Heart left ventricle (tissue), 16 donors: Measurements from ENCODE around the gene ARHGAP11A. TPM values are rescaled to one million over a fixed set of nuclear protein-coding genes. Genes with fewer than 3 reads are reported as not detected.

Experiments used
- ATAC-seq, 4 donors: fragments of 200-7000 bp; cut with Tn5 transposase; one replicate each; pipeline ENCODE4 v1.9.1; 2020 to 2022; ENCODE audit warnings: moderate library complexity in 4 of 4, mild to moderate bottlenecking in 3 of 4, moderate number of reproducible peaks in 1 of 4
- DNase-seq, 5 donors: peaks; one replicate each; pipeline ENCODE4 v3.0.0-alpha.2; 2020
- H3K27ac ChIP-seq, 12 donors: fragments of 200-600 bp; sonication (generic) in 4 of 12; one replicate each; pipeline versions ENCODE4 v1.5.0 to v1.8.0; 2016 to 2022; ENCODE audit warnings: mild to moderate bottlenecking in 2 of 12
- H3K27me3 ChIP-seq, 9 donors: fragments of 200-600 bp; sonication (generic) in 2 of 9; one replicate each; pipeline versions ENCODE4 v1.5.1 to v1.8.0; 2016 to 2022; ENCODE audit warnings: mild to moderate bottlenecking in 3 of 9
- H3K36me3 ChIP-seq, 9 donors: fragments of 200-600 bp; sonication (generic) in 2 of 9; one replicate each; pipeline versions ENCODE4 v1.5.0 to v1.8.0; 2018 to 2022; ENCODE audit warnings: mild to moderate bottlenecking in 2 of 9
- H3K4me1 ChIP-seq, 12 donors: fragments of 200-600 bp; sonication (generic) in 4 of 12; one replicate each; pipeline versions ENCODE4 v1.5.0 to v1.8.0; 2016 to 2022; ENCODE audit warnings: mild to moderate bottlenecking in 3 of 12
- H3K4me3 ChIP-seq, 12 donors: fragments of 200-600 bp; sonication (generic) in 4 of 12; one replicate each; pipeline versions ENCODE4 v1.5.0 to v1.8.0; 2017 to 2022; ENCODE audit warnings: mild to moderate bottlenecking in 9 of 12, moderate library complexity in 4 of 12
- H3K9me3 ChIP-seq, 12 donors: fragments of 200-600 bp; sonication (generic) in 4 of 12; one replicate each; pipeline versions ENCODE4 v1.5.0 to v1.8.0; 2016 to 2022; ENCODE audit warnings: mild to moderate bottlenecking in 1 of 12
- POLR2A ChIP-seq, 2 donors: fragments of 450-650 bp; IDR thresholded peaks; one replicate each; pipeline ENCODE4 v1.6.1; 2017; ENCODE audit warnings: antibody characterized with exemption in 2 of 2, mild to moderate bottlenecking in 2 of 2, moderate library complexity in 2 of 2
- WGBS, 4 donors: extraction: QIAGEN DNeasy Blood & Tissue Kit in 2 of 4; methylation state at CpG; one replicate each; pipeline versions ENCODE4 v1.1.5 to v1.1.7; 2013 to 2018; 5-methylcytosine and 5-hydroxymethylcytosine counted together
- intact Hi-C, 10 donors: fragments of 100-400 bp; cut with DNase I; formaldehyde crosslinking; loops; one replicate each; pipeline versions ENCODE4 v1.11.1 to v1.14.2; 2022
- polyA plus RNA-seq, 2 donors: library from polyadenylated mRNA; stranded (reverse); fragments of 200-250 nt; gene quantifications; one replicate each; pipeline ENCODE4 v1.2.3, GENCODE V29; 2013
- total RNA-seq, 9 donors: library from RNA; depleted of rRNA in 2 of 9; stranded (reverse); fragments of >200 nt in 2 of 9; fragmentation: NEBNext Ultra II Directional in 3 of 9; extraction: Animal tissue kit (Norgen Biotek cat#: 25700) in 3 of 9; gene quantifications; one replicate each; pipeline versions ENCODE4 v1.1.0 to v1.2.4, GENCODE V29; 2016 to 2023
- TF ChIP-seq, protein P1 (sequence below), 12 donors: fragments of 200-600 bp; sonication (generic) in 4 of 12; IDR thresholded peaks; one replicate each; pipeline versions ENCODE4 v1.5.0 to v1.8.0; 2018 to 2022; ENCODE audit warnings: antibody characterized with exemption in 12 of 12, mild to moderate bottlenecking in 5 of 12
- donor health status: ischemic (EF 13 %, LVEDD 7.1; RV severe dilation, severe dysfunction).
- donor health status: healthy with polysubstance abuse.
- donor health status: DM: no; HTN: yes; CAD: no.
- donor health status: DM: no; HTN: no; CAD: no.
- donor health status: ischemic (EF 25% LVEDD 6.9; RV normal size, moderate dysfunction).
- donor health status: ischemic (EF 25% LVEDD 5.7; RV mildly dilated, moderate dysfunction).
- donor health status: healthy.
- donor health status: DM: yes; HTN: yes; CAD: no.
- donor health status: ischemic (EF 35%, LVEDD 5.7; RV mildly dilated, moderate dysfunction).
- donor health status: nonischemic (EF 11% LVEDD 7.7; RV severe dilation, severe dysfunction).
- donor health status: DM: yes; HTN: yes; CAD: no.
- donor health status: PGD.
- donor health status: ischemic (EF 29% LVEDD 5.4; RV normal size, mild dysfunction).
- donor health status: nonischemic (EF 23%, LVEDD 6.1; RV moderate dilation, normal function).

The ARHGAP11A gene
- total and polyA plus RNA-seq, 11 donors, result 0.61 to 11.1 (median 1.5) TPM

DNA sequence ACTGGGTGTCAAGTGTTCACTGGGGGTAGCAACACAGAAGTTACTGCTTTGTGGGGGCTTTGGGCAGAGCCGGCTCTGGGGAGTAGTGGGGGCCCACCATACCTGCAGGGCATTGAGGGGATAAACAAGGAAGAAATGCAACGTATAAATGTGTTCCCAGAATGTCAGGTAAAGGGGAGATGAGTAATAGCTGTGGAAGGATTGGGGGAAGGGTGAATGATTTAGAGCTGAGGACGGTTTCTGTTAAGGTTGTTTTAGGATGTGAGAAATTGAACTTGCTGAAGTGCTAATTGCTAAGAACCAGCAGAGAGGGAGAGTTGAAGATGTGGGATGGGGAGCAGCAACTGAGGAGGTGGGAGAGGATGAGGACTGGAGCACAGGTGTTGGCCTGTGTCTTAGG, 36.9 kb downstream of the ARHGAP11A start:
- Histone ChIP-seq H3K27me3 (no peaks in the 10 kb centered on the region), H3K36me3 (no peaks in the 10 kb centered on the region), H3K4me1 (no peaks in the 10 kb centered on the region), H3K27ac (no peak overlapping the region), H3K4me3 (no peak overlapping the region), H3K9me3 (no peaks in the 10 kb centered on the region)
- 79 to 90% (median 85%) methylated on average over 3 of the region's 3 CpGs for WGBS, 4 donors
- TF ChIP-seq POLR2A (IDR thresholded peaks at IDR 0.05), result no peak
- TF ChIP-seq, protein P1, sequence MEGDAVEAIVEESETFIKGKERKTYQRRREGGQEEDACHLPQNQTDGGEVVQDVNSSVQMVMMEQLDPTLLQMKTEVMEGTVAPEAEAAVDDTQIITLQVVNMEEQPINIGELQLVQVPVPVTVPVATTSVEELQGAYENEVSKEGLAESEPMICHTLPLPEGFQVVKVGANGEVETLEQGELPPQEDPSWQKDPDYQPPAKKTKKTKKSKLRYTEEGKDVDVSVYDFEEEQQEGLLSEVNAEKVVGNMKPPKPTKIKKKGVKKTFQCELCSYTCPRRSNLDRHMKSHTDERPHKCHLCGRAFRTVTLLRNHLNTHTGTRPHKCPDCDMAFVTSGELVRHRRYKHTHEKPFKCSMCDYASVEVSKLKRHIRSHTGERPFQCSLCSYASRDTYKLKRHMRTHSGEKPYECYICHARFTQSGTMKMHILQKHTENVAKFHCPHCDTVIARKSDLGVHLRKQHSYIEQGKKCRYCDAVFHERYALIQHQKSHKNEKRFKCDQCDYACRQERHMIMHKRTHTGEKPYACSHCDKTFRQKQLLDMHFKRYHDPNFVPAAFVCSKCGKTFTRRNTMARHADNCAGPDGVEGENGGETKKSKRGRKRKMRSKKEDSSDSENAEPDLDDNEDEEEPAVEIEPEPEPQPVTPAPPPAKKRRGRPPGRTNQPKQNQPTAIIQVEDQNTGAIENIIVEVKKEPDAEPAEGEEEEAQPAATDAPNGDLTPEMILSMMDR (IDR thresholded peaks at IDR 0.05), result no peak
- ATAC-seq, result no peak
- DNase-seq, result no peak
- intact Hi-C loops, result loop anchor here in 1 of 10 donors (10.0 kb wide), 1 partner anchor 63 kb away; the partner anchor contains the start of gene GREM1

DNA sequence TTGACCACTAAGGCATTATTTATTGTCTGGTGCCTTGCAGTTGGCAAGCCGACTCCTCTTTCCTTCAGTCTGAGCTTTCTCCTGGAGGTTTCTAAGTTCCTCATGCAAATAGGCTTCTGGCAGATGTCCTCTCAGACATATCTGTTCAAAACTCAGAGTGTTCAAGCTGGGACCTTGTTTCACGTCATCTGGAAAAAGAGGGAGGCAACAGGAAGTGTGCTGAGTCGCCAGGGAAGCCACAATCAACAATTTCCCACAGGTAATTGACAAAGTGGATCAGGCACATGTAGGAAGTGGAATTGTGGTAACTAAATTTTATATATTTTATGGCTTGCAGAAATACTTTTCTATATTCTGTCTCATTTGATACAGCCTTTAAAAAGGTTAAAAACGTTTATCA, 40.8 kb downstream of the ARHGAP11A start:
- 60 to 74% (median 64%) methylated on average over 4 of the region's 4 CpGs for WGBS, 4 donors

DNA sequence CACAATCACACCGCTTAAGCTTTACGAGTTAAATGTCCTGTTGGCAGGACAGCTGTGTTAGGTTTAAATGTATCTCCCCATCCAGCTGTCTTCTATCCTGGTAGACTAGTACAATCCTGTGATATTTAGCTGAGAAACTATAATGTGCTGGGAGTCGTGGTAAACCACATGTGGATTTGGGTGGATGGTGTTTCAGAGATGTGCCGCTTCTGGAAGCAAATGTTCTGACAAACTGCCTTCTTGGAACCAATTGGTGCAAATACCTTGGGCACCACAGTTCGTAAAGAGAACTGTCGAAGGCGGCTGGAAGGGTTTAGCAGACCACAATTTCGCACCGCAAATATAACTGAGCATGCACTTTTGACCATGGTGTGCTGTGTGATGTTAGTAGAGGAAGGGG, 41.2 kb downstream of the ARHGAP11A start:
- intact Hi-C loops, result loop anchor here in 2 of 10 donors (5.0 to 10.0 kb wide), 2 partner anchors 58 to 476 kb away; partner anchors contain the start of gene GREM1 (in 1 of the 2)
- H3K4me1 ChIP-seq, result peaks cover 0 to 3% (median 0%) of the 10 kb centered on the region in 12 donors
- H3K9me3 ChIP-seq, result no peaks in the 10 kb centered on the region
- no peaks in the 10 kb centered on the region for H3K36me3 ChIP-seq
- no peaks in the 10 kb centered on the region for H3K27me3 ChIP-seq
- no peak for ATAC-seq
- H3K27ac ChIP-seq, result no peak overlapping the region
- WGBS, 4 donors, result 90 to 96% (median 93%) methylated on average over 9 of the region's 9 CpGs
- no peak for DNase-seq
- H3K4me3 ChIP-seq, result no peak overlapping the region
- TF ChIP-seq POLR2A (IDR thresholded peaks at IDR 0.05), result no peak
- TF ChIP-seq, protein P1 (IDR thresholded peaks at IDR 0.05), result no peak

More for the DNA sequence above, 40.8 kb downstream of the ARHGAP11A start:
- H3K4me3 ChIP-seq, result no peak overlapping the region
- no peak for TF ChIP-seq POLR2A (IDR thresholded peaks at IDR 0.05)
- TF ChIP-seq, protein P1 (IDR thresholded peaks at IDR 0.05), result no peak
- no peak for DNase-seq
- ATAC-seq, result no peak
- intact Hi-C loops, result loop anchor here in 2 of 10 donors (5.0 to 10.0 kb wide), 2 partner anchors 59 to 476 kb away; partner anchors contain the start of gene GREM1 (in 1 of the 2)
- no peaks in the 10 kb centered on the region for H3K27me3 ChIP-seq
- H3K9me3 ChIP-seq, result no peaks in the 10 kb centered on the region
- H3K27ac ChIP-seq, result no peak overlapping the region
- peaks cover 0 to 3% (median 0%) of the 10 kb centered on the region in 12 donors for H3K4me1 ChIP-seq
- no peaks in the 10 kb centered on the region for H3K36me3 ChIP-seq

DNA sequence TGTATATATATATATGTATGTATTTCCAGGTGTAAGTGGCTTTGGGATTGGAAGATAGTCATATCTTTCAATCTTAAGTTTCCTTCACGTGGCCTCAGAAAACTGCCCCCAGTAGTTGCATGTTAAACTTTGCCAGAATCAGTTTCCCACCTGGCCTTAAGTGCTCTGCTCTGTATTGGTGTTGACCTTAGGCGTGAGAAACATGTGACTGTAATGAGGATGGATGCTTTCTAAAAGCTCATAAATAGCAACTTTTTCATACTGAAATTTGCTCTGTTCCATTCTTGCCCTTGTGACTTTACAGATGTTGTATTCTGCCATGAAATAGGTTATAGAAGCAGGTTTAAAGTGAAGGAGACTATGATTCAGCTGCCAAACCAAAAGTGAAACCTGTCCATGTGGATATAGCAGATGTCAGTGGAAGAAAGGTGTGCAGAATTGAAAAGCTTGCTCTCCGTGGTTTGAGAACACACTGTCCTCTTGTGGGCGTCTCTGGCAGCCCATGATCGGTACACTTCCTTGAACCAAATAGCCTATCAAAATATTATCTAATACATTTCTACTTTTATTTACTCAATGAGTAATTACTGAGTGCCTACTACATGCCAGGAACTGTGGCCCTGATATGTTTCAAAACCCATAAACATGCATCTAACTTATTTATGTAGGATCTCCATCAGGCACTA, 42.0 kb downstream of the ARHGAP11A start:
- DNase-seq (no peak), ATAC-seq (no peak)
- Histone ChIP-seq H3K27me3 (no peaks in the 10 kb centered on the region), H3K36me3 (no peaks in the 10 kb centered on the region), H3K9me3 (no peaks in the 10 kb centered on the region), H3K27ac (no peak overlapping the region), H3K4me1 (peaks cover 0 to 3% (median 0%) of the 10 kb centered on the region in 12 donors), H3K4me3 (no peak overlapping the region)
- no peak for TF ChIP-seq POLR2A (IDR thresholded peaks at IDR 0.05)
- TF ChIP-seq, protein P1 (IDR thresholded peaks at IDR 0.05), result no peak
- 69 to 84% (median 81%) methylated on average over 5 of the region's 5 CpGs for WGBS, 4 donors
- intact Hi-C loops, result loop anchor here in 2 of 10 donors (5.0 to 10.0 kb wide), 2 partner anchors 57 to 475 kb away; partner anchors contain the start of gene GREM1 (in 1 of the 2)
